GM21381 (cell line): ENCODE data around the gene CHERP.

Source experiments
- ATAC-seq: cut with Tn5 transposase; IDR thresholded peaks from one replicate; pipeline ENCODE4 v1.9.1; 2021; ENCODE audit warnings: mild to moderate bottlenecking, moderate library complexity; ENCODE audit not compliant: unreplicated experiment

CHERP gene, protein sequence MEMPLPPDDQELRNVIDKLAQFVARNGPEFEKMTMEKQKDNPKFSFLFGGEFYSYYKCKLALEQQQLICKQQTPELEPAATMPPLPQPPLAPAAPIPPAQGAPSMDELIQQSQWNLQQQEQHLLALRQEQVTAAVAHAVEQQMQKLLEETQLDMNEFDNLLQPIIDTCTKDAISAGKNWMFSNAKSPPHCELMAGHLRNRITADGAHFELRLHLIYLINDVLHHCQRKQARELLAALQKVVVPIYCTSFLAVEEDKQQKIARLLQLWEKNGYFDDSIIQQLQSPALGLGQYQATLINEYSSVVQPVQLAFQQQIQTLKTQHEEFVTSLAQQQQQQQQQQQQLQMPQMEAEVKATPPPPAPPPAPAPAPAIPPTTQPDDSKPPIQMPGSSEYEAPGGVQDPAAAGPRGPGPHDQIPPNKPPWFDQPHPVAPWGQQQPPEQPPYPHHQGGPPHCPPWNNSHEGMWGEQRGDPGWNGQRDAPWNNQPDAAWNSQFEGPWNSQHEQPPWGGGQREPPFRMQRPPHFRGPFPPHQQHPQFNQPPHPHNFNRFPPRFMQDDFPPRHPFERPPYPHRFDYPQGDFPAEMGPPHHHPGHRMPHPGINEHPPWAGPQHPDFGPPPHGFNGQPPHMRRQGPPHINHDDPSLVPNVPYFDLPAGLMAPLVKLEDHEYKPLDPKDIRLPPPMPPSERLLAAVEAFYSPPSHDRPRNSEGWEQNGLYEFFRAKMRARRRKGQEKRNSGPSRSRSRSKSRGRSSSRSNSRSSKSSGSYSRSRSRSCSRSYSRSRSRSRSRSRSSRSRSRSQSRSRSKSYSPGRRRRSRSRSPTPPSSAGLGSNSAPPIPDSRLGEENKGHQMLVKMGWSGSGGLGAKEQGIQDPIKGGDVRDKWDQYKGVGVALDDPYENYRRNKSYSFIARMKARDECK

DNA sequence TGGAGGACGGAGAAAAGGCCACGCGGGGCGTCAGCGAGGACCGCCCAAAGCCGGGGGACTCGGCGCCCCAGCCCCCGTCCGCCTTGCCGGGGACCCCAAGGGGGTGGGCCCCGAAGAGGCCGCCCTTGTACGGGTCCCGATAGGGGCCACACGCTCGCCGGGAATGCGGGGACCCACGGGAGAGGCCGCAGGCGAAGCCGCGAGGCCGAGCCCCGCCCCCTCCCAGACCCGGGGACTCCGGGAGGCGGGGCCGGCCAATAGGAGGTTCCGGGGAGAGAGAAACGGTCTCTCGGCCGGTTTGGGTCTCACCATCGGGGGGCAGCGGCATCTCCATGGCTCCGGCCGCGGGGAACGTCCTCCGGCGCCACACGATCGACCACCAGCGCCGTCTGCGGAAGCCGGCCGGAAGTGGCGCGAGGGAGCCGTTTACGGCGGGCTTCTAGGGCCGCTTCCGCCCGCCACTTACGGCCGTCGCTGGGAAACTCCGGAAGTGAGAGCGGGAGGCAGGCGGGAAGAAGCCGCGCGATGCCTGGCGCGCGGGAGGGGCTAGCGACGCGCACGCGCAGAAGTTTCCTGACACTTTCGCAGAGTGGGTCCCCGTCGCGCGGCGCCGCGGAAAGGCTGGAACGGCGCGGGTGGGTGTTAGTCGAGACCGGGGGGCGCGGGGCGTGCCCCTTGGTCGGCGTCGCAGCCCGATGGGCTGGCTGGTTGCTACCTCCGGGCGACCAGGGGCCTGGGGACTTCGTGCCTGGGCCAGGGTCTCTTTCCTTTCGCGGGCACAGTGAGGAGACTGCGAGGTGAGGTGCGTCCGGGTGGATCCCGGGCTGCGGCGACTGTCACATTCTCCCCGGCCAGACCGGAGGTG lies at the start of gene CHERP:
TSS of gene CHERP (minus strand) at position 393 of the 865 bp plus-strand sequence. CDS start at position 334, 59 bp downstream.
- ATAC-seq = peak; percentile 84

DNA sequence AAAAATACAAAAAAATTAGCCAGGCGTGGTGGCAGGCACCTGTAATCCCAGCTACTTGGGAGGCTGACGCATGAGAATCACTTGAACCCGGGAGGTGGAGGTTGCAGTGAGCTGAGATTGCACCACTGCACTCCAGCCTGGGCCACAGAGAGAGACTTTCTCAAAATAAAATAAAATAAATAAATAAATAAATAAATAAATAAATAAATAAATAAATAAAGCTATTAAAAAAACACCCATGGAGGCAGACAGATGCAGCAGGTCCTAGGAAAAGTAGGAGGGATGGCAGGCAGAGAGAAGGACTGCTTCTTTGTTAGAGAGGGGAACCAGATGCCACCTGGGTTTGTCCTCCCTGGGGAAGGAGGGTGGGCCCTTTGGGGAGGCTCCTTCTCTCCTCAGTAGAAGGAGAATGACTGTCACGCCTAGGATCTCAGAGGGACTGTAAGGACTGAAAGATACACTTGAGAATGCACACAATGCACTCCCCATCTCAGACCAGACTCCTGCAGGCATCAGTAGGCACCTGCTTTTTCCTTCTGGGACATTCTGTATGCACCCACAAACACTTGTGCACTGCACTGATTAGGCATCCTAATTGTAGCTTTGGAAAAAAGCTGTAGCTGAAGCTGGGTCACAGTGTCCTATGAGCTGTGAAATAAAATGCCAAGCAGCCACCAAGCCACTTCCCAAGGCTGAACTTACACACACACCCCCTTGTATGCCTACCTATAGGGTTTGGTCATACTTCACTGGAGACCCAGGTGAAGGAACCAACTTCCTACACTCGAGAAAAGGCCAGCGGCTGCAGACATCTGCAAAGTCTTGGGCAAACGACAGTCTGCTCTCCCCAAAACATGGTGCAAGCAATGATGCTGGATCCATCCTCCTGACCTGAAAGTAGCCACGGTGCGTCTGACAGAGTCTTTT lies 48.9 kb upstream of the CHERP start:
- no peak for ATAC-seq

DNA sequence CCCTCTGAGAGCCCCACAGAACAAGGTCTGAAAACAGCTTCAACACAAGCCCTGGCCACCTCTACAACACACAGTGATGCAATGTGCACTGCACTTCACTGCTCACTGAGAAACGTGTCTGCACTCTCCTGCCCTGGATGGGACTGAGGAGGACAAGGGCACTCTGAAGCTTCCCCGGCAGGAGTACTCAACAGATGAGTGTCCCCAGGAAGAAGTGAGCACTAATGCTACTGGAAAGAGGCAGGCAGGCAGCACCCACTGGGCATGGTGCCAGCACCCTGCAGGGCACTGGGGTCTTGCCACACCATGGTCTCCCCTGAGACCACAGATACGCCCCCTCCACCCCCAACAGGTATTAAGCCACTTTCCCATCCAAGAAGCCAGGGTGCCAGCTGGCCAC lies 47.7 kb upstream of the CHERP start:
- ATAC-seq = no peak

DNA sequence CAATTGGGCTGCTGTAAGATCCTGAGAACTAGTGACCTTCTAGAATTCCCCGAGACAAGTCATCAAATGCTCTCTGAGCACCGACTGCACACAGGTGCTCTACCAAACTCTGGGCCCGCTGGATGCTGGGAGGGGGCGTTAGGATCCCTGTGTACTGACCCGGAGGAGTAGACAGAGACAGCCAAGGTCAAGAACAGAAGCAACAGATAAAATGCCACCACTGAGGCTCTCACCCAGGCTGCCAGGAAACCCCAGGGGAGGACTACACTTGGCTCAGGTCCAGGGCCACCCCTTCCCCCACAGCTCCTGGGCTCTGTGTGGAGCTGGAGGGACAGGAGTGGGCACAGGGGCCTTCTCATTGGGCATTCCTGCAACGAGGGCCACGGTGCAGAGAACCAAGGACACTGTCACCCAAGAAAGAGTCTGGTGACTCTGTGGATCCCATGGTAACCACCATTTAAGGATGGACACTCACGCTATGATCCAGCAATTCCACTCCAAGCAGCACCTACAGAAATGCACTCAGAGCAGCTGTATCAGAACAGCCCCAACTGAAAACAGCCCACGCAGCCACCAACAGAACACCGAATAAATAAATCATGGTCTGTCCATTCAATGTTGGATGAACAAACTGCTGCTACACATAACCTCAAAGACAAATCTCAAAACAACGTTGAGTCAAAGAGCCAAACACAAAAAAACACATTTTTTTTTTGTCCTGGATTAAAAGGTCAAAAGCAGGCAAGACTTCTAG lies 46.8 kb upstream of the CHERP start:
- ATAC-seq = peak; percentile 6

DNA sequence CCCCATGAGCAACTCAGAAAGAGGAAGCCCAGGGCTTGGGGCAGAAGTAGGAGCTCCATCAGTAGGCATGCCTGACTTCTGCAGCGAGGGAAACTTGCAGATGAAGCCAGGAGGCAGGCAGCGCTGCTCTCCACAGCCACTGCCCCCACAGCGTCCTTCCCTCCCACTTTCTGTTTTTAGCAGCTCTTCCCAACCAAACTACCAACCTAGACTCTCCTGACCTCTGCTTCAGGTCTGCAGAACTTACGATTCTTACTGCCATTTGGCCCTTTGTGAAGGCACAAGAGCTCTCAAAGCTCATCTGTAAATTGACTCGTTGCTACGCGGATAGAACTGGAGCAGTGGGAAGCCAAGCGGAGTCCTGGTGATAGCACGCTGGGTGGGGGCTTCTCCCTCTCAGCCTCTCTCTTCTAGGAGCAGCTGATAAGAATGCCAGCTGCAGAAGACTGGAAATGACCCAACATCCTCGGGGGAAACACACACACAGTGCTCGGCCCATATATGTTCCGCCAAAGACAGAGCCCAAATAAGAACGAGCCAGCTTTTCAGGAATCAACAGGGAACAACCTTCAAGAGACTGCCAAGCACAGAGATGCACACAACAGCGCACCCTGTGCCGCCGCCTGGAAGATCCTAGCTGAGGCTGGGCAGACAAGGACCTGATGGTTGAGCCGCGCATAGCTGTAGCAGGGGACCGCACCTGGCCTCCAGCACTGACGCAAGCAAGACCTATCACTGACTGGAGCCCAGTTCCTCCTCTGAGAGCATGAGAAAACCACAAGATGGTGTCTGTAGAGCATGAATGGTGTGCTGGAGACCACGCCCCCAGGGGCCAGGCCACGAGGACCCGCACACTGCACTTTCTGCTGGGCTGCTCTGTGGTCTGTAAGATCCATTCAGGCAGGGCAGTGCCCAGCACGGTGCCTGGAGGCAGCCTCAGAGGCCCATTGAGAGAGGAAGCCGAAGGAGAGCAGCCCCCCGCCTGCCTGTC lies 45.9 kb upstream of the CHERP start:
- peak; percentile 39 for ATAC-seq

DNA sequence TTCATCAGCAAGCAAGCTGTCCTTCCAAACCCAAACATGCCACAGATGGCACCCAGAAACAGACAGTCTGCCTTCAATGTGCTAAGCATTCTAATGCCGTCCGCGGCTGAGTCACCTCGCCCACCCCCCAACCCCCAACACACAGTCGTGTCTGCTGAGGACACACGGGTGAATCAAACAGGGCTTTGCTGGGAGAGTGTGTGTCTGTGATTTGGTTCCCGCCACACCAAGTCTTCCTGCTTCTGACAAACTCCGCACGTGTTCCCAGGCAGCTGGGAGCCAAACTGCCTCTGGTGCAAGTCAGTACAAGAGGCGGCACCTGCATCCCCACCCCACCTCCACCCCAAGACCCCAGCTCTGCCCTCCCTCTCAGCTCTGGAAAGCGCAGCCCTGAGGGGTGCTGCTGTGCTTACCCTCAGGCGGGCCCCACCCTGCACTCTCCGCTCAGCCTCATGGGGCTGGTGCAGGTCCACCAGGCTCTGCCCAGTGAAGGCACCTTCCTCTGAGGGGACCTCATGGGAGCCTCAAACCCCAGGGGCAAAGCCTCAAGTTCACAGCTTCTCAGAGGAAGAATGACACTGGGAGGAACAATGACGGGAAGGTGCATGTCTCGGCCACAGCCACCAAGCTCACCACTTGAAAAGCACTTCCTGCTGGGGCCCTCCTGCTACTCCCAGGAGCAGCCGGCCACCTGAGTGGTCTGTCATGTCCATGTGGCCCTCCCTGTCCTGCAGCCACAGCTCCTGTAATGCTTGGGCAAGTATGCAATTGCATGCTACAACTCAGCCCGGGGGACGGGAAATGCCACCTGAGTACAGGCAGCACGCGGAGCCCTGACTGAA lies 45.0 kb upstream of the CHERP start:
- no peak for ATAC-seq

DNA sequence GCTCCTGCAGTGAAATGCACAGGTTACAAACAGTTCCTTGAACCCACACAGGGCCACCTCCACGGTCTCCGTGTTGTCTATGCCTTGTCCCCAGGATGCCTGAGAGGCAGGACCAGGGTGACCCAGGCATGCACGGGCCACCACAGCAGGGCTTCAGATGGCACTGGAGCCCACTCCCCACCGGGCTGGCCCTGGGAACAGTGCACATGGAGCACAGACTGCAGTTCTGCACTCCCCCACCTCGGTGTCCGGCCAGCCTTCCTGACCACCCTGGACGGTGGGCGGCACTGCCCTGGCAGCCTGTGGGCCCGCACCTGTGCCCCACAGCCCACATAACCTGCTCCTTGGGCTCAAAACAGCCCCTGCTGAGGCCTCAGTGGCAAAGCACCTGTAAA lies 44.2 kb upstream of the CHERP start:
- no peak for ATAC-seq

DNA sequence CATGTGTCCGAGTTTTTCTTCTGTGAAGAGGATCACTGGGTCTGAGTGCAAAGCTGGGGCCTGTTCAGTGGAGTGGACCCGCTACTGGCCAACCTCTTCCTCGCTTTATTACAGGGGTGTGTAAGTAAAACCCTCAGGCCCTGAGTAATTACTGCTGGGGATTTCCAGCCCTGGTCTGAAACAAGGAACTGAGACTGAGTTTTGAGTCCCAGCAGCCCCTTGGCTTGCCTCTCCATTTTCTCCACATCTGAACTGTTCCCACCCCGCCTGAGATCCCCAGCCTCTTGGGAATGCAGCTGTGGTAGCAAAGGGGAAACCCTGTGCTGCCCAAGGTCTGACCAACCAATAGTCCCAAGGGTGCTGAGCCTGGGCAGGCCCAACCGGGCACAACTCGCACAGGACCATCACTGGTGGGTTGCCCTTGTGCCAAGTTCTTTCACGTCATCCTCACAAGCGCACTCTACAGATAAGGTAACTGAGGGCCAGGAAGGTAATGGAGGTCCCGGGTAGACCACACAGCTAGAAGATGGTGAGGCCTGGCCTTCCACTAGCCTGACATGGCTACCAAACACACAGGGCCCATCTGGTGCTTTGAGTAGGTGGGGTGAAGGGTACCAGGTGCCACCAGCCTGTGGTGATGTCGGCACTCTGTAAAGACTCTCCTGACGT lies 43.7 kb upstream of the CHERP start:
- ATAC-seq = peak; percentile 27

DNA sequence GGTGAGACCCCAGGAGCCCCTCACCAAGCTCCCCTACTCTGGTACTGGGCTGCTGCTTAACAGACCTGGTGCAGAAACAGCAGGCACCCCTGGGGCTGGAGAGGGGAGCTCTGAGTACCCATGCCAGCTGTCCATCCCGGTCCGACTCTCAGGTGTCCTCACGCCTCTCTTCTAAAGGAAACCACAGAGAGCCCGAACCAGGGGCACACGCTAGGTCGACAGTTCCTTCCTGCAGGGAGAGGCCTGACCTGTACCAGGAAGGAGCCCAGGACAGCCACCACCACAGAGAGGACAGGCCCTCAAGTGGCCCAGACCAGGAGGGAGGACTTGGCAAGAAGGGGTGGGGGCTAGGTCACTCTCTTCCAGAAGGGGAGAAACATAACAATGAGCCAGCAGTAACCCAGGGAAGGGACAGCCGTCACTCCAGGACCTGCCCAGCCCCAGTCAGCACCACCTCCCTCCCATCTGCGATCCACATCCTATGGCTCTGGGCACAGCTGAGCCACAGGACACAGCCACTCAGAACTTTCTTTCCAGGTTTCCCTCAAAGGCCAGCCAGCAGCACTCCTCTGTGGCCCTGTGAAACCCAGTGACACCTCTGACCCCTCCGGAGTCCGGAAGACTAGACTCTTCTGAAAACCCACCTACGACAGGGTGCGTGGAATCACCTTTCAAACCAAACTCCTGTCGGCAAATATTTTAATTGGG lies 43.0 kb upstream of the CHERP start:
- ATAC-seq = no peak

DNA sequence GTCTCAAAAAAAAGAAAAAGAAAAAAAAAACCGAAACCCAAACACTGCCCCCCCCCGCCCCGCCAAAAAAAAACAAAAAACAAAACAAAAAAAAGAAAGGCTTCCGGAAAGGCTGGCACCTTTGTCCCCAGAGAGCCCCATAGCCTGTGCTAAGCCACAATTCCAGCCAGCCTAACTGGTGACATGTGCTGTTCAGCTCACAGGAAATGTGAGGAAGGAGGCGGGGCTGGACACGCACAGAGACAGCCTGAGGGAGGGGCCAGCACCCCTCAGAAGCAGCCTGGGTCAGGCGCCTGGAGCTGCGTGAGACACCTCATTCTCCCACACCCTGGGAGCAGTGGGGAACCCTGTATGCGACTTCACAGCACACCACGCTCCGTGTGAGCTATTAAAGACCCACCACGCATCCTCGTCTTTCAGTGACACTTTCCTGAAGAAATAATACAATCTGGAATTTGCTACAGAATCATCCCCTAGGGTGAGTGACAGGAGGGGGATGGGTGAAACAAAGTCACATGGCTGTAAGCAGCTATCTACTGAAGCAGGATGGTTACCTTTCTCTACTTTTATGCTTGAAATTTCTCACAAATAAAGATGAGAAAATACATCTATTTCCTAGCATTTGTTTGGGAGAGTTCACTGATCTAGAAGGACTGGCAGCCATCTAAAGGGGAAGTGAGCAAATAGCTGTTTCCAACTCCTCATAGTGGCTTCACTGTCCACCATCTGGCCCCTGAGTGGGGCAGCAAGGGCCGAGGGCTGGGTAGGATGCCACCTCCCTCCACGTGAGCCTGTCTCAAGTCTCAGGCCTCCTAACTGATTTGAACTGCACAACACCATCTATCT lies 42.2 kb upstream of the CHERP start:
- ATAC-seq = peak; percentile 52

DNA sequence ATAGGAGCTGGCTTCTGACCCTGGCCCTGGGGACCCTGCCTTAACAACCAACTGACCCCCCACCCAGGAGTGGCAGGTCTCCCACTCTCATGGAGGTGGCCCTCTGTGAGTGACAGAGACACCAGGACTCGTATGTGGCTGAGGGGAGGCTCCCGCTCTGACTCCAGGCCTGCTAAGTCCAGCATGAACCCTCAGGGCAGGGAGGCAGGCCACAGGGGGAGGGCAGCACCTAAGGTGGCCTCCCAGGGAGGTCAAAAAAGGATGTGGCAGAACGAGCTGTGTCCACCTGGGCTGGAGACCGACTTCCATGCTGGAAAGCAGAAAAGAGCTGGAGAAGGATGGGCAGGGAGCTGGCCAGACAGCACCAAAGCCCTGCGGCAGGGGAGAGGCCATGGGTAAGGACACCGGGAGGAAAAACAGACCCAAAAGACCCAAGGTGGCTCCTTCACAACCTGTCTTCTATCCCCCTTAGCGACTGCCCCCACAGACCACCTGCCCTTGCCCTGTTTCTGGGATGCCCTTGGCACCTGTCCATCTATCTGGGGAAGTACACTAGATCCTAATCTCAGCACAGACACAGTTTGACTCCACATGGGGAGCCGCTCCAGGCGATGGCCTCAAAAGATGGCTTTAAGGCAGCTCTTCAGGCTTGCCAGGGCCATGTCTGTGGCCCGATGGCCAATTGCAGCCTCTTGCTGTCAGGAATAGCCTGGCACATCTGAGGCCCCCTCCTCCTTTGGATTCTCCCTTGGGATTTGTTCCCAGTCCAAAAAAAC lies 40.4 kb upstream of the CHERP start:
- ATAC-seq = no peak

DNA sequence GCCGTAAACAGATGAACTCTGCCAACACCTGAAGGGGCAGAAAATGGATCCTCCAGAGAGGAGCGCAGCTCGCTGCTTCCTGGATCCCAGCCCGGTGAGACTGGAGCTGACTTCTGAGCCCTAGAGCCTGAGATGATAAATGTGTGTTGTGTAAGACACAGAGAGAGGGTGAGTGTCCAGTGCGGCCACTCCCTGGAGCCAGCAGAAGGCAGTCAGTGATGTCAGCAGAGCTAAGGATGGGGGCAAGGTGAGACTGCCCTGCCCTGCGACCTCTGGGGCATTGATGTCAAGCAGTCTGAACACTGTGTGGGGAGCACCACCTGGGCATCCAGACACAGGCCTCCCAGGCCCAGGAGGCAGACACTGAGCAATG lies 39.7 kb upstream of the CHERP start:
- no peak for ATAC-seq

DNA sequence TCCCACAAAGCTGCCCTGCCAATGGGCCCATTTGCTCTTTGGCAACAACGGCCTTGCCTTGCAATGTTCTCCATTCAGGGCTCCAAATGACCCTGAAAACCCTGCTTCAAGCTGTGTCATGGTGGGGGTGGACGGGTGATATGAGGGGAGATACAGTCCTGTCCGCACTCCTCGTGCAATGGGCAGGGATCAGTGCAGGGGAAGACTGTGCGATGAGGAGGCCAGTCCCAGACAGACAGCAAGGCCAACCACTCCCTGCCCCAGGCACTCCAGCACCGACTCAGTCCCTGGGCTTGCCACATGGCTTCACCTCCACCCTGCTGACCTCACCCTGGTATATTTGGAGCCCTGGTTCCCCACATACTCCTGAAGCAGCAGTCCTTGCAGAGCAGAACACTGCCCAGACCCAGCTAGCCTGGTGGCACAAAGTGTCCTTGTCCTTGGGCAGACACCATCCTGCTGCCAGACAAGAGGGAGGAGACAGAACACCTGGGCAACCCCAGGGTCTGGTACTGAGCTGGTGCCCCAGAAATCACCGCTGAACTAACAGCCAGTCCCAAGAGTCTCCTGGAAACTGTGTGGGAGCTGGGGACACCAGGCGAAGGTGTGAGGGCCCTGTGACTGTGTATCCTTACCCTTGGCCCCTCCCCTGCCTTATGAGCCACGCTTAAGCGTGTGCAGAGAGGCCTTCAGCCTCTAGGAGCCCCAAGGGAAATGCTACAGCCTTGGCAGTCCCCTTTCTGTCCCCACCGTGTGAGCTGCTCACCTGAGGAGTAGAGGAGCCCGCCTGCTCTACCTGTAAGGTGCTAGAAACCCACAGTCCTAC lies 39.1 kb upstream of the CHERP start:
- ATAC-seq = no peak
